ENCODE measurements around the gene MZT2A.
A peak's percentile ranks its signal among the peaks of the same experiment; 100 is the strongest.
"Not testable (repeated sequence)": the region's sequence is repeated elsewhere in the genome, so short reads cannot be mapped to it uniquely, and the experiment has no call there.

The MZT2A gene

DNA sequence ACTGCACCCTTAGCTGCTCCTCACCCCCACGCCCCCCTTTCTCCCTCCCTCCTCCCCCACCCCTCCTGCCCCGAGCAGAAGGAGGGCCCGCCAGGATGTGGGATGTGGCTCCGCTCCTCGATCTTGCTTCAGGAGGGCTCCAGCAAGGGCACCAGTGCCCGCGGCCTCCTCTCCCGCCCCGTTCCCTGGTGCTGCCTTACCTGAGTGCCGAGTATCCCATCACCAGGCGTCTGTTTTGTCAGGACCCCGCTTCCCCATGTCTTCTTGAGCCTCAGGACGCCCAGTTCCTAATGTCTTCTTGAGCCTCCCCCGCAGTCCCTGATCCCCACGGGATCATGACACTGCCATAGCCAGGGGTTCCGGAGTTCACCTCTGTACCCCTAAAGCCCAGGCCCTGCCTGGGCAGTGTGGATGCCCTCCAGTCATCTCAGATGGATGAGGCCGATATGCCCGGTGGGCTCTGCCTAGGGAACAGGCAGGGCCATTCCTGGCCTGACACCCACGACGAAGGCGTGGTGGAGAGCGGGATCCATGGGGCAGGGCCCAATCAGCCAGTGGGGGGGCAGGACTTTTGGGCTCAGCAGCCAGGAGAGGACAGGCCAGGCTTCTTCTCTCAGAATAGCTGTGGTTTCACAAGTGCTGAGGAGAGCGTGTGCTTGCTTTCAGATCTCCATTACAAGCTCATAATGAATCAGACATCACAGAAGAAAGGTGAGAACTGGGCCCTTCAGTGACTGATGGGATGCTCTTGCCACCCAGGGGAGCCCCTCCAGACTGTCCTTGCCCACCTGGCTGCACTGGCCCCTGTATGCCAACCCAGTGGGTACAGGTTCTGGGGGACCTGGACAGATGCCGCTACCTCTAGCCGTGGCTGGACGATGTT lies 37.0 kb upstream of the MZT2A start:
- not testable (repeated sequence) for H2BK12ac ChIP-seq (ENCODE audit: low read length in 2 of 2); H3K9me3 ChIP-seq (ENCODE audit: control insufficient read depth, low read length); H4K8ac ChIP-seq (ENCODE audit: low read length); H3K36me3 ChIP-seq (ENCODE audit: control insufficient read depth in 1 of 2, insufficient read depth in 2 of 2, low read depth in 1 of 2, low read length in 2 of 2); H2BK120ac ChIP-seq (ENCODE audit: low read depth, low read length); H3K4me2 ChIP-seq (ENCODE audit: low read length, poor library complexity, severe bottlenecking); H4K91ac ChIP-seq (ENCODE audit: low read length); H3K27me3 ChIP-seq (ENCODE audit: control insufficient read depth in 1 of 2, insufficient read depth in 1 of 2, low read length in 2 of 2); H2BK15ac ChIP-seq (ENCODE audit: low read depth, poor library complexity, severe bottlenecking); DNase-seq; H2AFZ ChIP-seq (ENCODE audit: low read depth, low read length); H3K18ac ChIP-seq (ENCODE audit: low read depth in 1 of 2, low read length in 2 of 2); H3K4me1 ChIP-seq (ENCODE audit: control insufficient read depth, insufficient read depth, low read depth, low read length); H3K27ac ChIP-seq (ENCODE audit: low read length, poor library complexity, severe bottlenecking); H3K23ac ChIP-seq (ENCODE audit: low read length in 2 of 2); H3K14ac ChIP-seq (ENCODE audit: low read length in 2 of 2); H2AK5ac ChIP-seq (ENCODE audit: low read length, severe bottlenecking); H3K79me1 ChIP-seq (replicated peaks; ENCODE audit: low read length, poor library complexity, severe bottlenecking); H2BK5ac ChIP-seq (ENCODE audit: low read depth, low read length, poor library complexity, severe bottlenecking); H3K4ac ChIP-seq (ENCODE audit: low read depth in 1 of 2, low read length in 2 of 2)
- peak overlapping the region; percentile 70 for H3K9ac ChIP-seq (ENCODE audit: low read length)
- H3K4me3 ChIP-seq (ENCODE audit: insufficient read depth in 1 of 2, low read depth in 1 of 2, low read length in 2 of 2): peak overlapping the region in 1 of 2 experiments; percentile 63
- WGBS: 79% methylated on average over 25 of the region's 26 CpGs

DNA sequence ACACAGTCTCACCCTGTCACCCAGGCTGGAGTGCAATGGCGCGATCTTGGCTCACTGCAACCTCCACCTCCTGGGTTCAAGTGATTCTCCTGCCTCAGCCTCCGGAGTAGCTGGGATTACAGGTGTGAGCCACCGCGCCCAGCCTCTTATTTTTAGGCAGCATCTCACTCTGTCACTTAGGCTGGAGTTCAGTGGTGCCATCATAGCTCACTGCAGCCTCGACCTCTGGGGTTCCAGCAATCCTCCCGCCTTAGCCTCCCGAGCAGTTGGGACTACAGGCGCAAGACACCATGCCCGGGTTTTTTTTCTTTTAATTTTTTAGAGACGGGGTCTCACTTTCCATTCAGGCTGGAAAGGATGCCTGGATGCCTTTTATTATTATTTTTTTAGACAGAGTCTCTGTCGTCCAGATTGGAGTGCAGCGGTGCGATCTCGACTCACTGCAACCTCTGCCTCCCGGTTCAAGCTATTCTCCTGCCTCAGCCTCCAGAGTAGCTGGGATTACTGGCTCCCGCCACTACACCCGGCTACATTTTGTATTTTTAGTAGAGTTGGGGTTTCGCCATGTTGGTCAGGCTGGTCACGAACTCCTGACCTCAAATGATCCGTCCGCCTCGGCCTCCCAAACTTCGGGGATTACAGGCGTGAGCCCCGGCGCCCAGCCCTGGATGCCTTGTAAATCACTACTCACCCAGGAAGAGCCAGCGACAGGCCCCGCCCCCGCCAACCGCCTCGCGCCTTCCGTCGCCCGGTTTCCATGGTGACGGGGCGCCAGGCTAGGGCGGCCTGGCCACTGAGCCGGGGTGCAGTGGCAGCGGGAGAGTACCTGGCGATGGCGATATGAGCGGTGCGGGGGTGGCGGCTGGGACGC lies 35.2 kb upstream of the MZT2A start, which contains the start of gene CCDC74A:
Gene CCDC74A, plus strand, starts transcription at position 758 of the 871 bp plus-strand sequence. Its CDS starts 83 bp downstream, at position 841.
- 58% methylated on average over 24 of the region's 47 CpGs for WGBS
- H3K9ac ChIP-seq (ENCODE audit: low read length): peak within 1 kb of the TSS; percentile 79
- peak within 1 kb of the TSS; percentile 52 to 76 for H3K4me3 ChIP-seq (ENCODE audit: insufficient read depth in 1 of 2, low read depth in 1 of 2, low read length in 2 of 2)
- H3K14ac ChIP-seq (ENCODE audit: low read length in 2 of 2); H3K23ac ChIP-seq (ENCODE audit: low read length in 2 of 2); H2BK120ac ChIP-seq (ENCODE audit: low read depth, low read length); H3K4me1 ChIP-seq (ENCODE audit: control insufficient read depth, insufficient read depth, low read depth, low read length); H2AK5ac ChIP-seq (ENCODE audit: low read length, severe bottlenecking); H2BK15ac ChIP-seq (ENCODE audit: low read depth, poor library complexity, severe bottlenecking); H4K91ac ChIP-seq (ENCODE audit: low read length); H3K27ac ChIP-seq (ENCODE audit: low read length, poor library complexity, severe bottlenecking); H3K9me3 ChIP-seq (ENCODE audit: control insufficient read depth, low read length); H3K36me3 ChIP-seq (ENCODE audit: control insufficient read depth in 1 of 2, insufficient read depth in 2 of 2, low read depth in 1 of 2, low read length in 2 of 2); H3K79me1 ChIP-seq (replicated peaks; ENCODE audit: low read length, poor library complexity, severe bottlenecking); H3K4ac ChIP-seq (ENCODE audit: low read depth in 1 of 2, low read length in 2 of 2); H4K8ac ChIP-seq (ENCODE audit: low read length); H3K27me3 ChIP-seq (ENCODE audit: control insufficient read depth in 1 of 2, insufficient read depth in 1 of 2, low read length in 2 of 2); H2BK5ac ChIP-seq (ENCODE audit: low read depth, low read length, poor library complexity, severe bottlenecking); H2BK12ac ChIP-seq (ENCODE audit: low read length in 2 of 2): not testable (repeated sequence)
- peak; percentile 48 for DNase-seq
- H2AFZ ChIP-seq (ENCODE audit: low read depth, low read length): peak within 1 kb of the TSS; percentile 71
- peak within 1 kb of the TSS; percentile 84 for H3K4me2 ChIP-seq (ENCODE audit: low read length, poor library complexity, severe bottlenecking)
- H3K18ac ChIP-seq (ENCODE audit: low read depth in 1 of 2, low read length in 2 of 2): peak within 1 kb of the TSS in 1 of 2 experiments; percentile 33

DNA sequence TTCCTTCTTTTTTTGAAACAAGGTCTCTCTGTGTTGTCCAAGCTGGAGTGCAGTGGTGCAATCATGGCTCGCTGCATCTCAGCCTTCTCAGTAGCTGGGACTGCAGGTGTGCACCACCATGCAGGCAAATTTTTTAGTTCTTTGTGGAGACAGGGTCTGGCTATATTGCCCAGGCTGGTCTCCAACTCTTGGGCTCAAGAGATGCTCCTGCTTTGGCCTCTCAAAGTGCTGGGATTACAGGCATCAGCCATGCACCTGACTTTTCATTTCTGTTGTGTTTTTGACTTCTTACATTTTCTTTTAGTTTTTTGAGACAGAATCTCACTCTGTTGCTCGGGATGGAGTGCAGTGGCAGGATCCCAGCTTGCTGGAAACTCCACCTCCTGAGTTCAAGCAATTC lies 33.1 kb upstream of the MZT2A start:
- H3K9ac ChIP-seq (ENCODE audit: low read length); H3K4ac ChIP-seq (ENCODE audit: low read depth in 1 of 2, low read length in 2 of 2); H2BK120ac ChIP-seq (ENCODE audit: low read depth, low read length); H4K8ac ChIP-seq (ENCODE audit: low read length); H3K9me3 ChIP-seq (ENCODE audit: control insufficient read depth, low read length); H2BK12ac ChIP-seq (ENCODE audit: low read length in 2 of 2); H2AFZ ChIP-seq (ENCODE audit: low read depth, low read length); H3K79me1 ChIP-seq (replicated peaks; ENCODE audit: low read length, poor library complexity, severe bottlenecking); H3K18ac ChIP-seq (ENCODE audit: low read depth in 1 of 2, low read length in 2 of 2); H2BK15ac ChIP-seq (ENCODE audit: low read depth, poor library complexity, severe bottlenecking); H3K27ac ChIP-seq (ENCODE audit: low read length, poor library complexity, severe bottlenecking); H3K4me2 ChIP-seq (ENCODE audit: low read length, poor library complexity, severe bottlenecking); H3K4me1 ChIP-seq (ENCODE audit: control insufficient read depth, insufficient read depth, low read depth, low read length); H4K91ac ChIP-seq (ENCODE audit: low read length); DNase-seq; H2BK5ac ChIP-seq (ENCODE audit: low read depth, low read length, poor library complexity, severe bottlenecking); H3K14ac ChIP-seq (ENCODE audit: low read length in 2 of 2); H3K23ac ChIP-seq (ENCODE audit: low read length in 2 of 2); H3K27me3 ChIP-seq (ENCODE audit: control insufficient read depth in 1 of 2, insufficient read depth in 1 of 2, low read length in 2 of 2); H2AK5ac ChIP-seq (ENCODE audit: low read length, severe bottlenecking); H3K4me3 ChIP-seq (ENCODE audit: insufficient read depth in 1 of 2, low read depth in 1 of 2, low read length in 2 of 2): not testable (repeated sequence)
- 96% methylated on average over 2 of the region's 2 CpGs for WGBS
- H3K36me3 ChIP-seq (ENCODE audit: control insufficient read depth in 1 of 2, insufficient read depth in 2 of 2, low read depth in 1 of 2, low read length in 2 of 2): peaks cover 5 to 18% of the 10 kb centered on the region in 2 experiments

All from mesenchymal stem cell (in vitro differentiated cells and primary cell).